ENCODE measurements around the gene FKBP1C.
"Not testable (repeated sequence)": the region's sequence is repeated elsewhere in the genome, so short reads cannot be mapped to it uniquely, and the experiment has no call there.

DNA sequence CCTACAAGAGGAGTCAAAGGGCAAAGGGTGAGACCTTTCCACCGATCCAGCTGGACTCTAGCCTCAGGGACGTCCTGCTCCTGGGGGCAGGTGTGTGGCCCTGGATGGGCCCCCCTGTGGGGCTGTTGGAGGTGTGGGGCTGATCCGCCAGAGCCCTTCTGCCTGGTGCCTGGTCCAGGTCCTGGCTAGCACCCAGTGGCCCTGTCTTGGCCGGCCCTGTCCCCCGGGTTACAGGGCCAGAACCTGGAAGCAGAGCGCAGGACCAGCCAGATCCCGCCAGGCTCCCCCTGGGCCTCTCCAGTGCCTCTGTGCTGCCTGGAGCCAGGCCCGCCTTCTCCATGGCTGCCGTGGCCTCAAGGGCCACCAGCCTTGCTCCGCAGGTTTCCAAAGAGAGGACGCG, 19.2 kb downstream of the FKBP1C start:
- not testable (repeated sequence) for TF ChIP-seq CTCF, POLR2A (IDR thresholded peaks at IDR 0.05)

All from breast epithelium (tissue), 3 donors.